GM12864 (cell line): ENCODE data around the gene KRT75.

Experiments used
- DNase-seq: peaks from one replicate; pipeline ENCODE4 v3.0.0-alpha.2; 2011; ENCODE audit warnings: low read depth
- H3K4me3 ChIP-seq: 2 replicates; pipeline ENCODE4 v1.5.1; 2011; ENCODE audit warnings: mild to moderate bottlenecking, low read depth, low read length, control low read depth
- CTCF ChIP-seq: IDR thresholded peaks from 2 replicates; pipeline ENCODE4 v1.5.1; 2011; ENCODE audit warnings: low read depth, mild to moderate bottlenecking, moderate library complexity, low read length, control low read depth, inconsistent platforms; ENCODE audit errors: missing control alignments

KRT75 gene

DNA sequence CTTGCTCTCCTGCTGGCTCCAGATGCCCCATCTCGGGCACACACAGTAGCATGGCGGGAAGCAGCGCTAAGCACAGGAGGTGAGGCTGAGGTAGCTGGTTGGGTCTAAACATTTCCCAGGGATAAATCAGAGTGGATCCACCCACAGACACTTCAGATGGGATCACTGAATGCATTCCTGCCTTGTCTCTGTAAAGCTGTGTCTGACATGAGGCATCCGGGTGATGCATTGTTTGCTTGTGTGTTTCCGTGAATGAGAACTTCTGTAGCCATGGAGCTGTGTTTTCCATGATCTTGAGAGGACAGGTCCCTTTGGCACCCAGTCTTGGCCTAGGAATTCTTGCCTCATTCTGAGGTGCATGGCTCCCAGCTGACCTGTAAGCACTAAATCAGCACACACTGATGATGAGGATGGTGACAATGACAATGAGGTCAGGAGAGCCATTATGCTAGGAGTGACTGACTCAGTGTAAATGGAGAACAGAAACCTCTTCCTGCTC lies 6.7 kb upstream of the KRT75 start:
- no peak for TF ChIP-seq CTCF
- no peak for DNase-seq
- no peak overlapping the region for H3K4me3 ChIP-seq

- no peak for DNase-seq
- TF ChIP-seq CTCF = no peak
- H3K4me3 ChIP-seq = no peak overlapping the region
Observed at GRCh38 chr12:52439845-52440244, 5.7 kb upstream of the KRT75 start.

DNA sequence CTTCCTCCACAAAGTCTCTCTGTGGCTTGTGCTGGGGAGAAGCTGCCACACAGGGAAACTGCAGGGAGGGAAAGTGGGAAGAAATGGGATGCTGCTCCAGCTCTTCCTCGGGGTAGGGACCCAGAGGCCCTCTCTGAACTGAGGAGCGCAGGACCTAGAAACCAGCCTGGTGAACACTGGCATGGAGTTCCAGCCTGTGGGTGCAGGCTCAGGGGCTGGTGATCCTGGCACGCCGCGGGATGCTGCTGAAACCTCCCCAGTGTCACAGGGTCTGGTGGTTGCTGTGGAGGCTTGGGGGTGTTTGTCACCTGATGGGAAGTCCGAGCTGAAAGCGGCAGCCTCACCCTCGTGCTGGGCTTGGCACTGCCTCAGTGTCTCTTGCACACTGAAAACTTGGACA lies 5.2 kb upstream of the KRT75 start:
- no peak overlapping the region for H3K4me3 ChIP-seq
- no peak for TF ChIP-seq CTCF
- no peak for DNase-seq

GRCh38 chr12:52438305-52439301 lies 4.4 kb upstream of the KRT75 start:
- H3K4me3 ChIP-seq = no peak overlapping the region
- DNase-seq = no peak
- TF ChIP-seq CTCF = no peak

- H3K4me3 ChIP-seq = no peak overlapping the region
- TF ChIP-seq CTCF = no peak
- DNase-seq = no peak
Observed at GRCh38 chr12:52437508-52437907, 3.3 kb upstream of the KRT75 start.

DNA sequence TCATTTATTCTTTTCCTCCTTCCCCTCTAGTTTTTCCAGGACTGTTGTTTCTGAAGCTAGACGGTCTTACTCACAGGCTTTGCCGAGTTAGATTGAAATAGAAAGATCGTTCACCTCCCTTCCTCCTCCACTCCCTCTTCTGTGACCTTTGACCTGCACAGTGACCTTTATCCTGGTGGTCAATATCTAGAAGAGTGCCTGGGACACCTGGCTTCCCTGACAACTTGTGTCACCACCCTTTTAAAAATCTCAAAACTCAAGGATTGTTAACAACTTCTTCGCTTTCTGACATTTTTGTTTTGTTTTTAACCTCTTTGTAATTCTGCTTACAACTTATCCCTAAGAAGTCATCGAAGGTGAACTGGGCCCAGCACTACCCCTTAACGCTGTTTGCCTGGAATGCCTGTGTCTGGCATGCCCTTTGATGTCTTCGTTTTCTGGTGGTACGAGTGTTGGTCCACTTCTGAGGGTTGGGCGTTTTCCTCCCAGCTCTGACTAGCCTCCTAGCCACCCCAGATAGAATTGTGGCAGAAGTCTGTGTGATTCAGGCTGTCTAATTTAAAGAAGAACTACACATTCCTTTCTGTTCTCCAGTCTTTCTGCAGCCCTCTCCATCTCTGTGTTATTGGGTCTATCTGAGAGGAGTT lies 2.8 kb upstream of the KRT75 start:
- TF ChIP-seq CTCF = no peak

More for the DNA sequence above, 2.8 kb upstream of the KRT75 start:
- no peak for DNase-seq
- no peak overlapping the region for H3K4me3 ChIP-seq
